Measurements from ENCODE around the gene DSC2. TPM values are rescaled to one million over a fixed set of nuclear protein-coding genes. Genes with fewer than 3 reads are reported as not detected.
"Not testable (repeated sequence)": the region's sequence is repeated elsewhere in the genome, so short reads cannot be mapped to it uniquely, and the experiment has no call there.

Gene DSC2
- total and polyA plus RNA-seq, 12 donors = 5.1 to 31.4 (median 26.0) TPM

DNA sequence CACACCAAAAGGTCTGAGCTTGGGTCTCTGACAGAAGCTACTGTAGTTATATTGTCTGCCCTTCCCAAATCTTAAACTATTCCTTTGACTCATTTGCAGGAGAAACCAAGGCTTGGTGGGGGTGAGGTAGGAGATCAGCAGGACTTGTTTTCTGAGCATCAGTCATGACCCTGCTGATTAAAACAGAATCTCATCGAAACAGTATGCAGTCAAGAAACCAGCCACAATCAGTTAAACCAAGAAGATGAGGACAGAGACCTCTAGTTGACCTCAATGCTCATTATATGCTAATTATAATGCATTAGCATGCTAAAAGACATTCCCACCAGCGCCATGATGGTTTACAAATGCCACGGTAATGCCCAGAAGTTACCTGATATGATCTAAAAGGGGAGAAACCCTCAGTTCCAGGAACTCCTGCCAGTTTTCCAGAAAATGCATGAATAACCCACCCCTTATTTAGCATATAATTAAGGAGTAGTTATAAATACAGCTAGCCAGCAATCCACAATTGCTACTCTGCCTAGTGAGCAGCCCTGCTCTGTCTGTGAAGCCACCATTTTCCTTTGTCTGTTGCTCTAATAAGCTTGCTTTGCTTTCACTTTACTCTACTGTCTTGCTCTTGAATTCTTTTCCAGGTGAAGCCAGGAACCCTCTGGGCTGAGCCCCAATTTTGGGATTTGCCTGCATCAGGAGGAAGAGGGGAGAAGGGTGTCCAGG lies 86.3 kb downstream of the DSC2 start:
- no peak overlapping the region for H3K4me3 ChIP-seq
- TF ChIP-seq, protein P1, sequence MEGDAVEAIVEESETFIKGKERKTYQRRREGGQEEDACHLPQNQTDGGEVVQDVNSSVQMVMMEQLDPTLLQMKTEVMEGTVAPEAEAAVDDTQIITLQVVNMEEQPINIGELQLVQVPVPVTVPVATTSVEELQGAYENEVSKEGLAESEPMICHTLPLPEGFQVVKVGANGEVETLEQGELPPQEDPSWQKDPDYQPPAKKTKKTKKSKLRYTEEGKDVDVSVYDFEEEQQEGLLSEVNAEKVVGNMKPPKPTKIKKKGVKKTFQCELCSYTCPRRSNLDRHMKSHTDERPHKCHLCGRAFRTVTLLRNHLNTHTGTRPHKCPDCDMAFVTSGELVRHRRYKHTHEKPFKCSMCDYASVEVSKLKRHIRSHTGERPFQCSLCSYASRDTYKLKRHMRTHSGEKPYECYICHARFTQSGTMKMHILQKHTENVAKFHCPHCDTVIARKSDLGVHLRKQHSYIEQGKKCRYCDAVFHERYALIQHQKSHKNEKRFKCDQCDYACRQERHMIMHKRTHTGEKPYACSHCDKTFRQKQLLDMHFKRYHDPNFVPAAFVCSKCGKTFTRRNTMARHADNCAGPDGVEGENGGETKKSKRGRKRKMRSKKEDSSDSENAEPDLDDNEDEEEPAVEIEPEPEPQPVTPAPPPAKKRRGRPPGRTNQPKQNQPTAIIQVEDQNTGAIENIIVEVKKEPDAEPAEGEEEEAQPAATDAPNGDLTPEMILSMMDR (IDR thresholded peaks at IDR 0.05) = no peak
- intact Hi-C loops (cut with DNase I) = no loop called here
- peaks cover 0 to 11% (median 0%) of the 10 kb centered on the region in 7 donors for H3K27me3 ChIP-seq
- H3K27ac ChIP-seq = no peak overlapping the region
- DNase-seq (no peak), ATAC-seq (no peak)
- H3K9me3 ChIP-seq = no peaks in the 10 kb centered on the region
- 85 to 94% methylated on average over 3 of the region's 3 CpGs for WGBS, 2 donors
- no peaks in the 10 kb centered on the region for H3K4me1 ChIP-seq
- no peaks in the 10 kb centered on the region for H3K36me3 ChIP-seq

- H3K9me3 ChIP-seq; DNase-seq; H3K27me3 ChIP-seq; H3K36me3 ChIP-seq; H3K4me1 ChIP-seq; H3K27ac ChIP-seq; H3K4me3 ChIP-seq; intact Hi-C loops (cut with DNase I); ATAC-seq: not testable (repeated sequence)
- 88 to 94% methylated on average over 7 of the region's 7 CpGs for WGBS, 2 donors
These were observed 90.8 kb downstream of the DSC2 start for GRCh38 chr18:31011455-31011854.

GRCh38 chr18:31010601-31011000 lies 91.6 kb downstream of the DSC2 start:
- intact Hi-C loops (cut with DNase I) = no loop called here
- no peak overlapping the region for H3K4me3 ChIP-seq
- H3K9me3 ChIP-seq = no peaks in the 10 kb centered on the region
- no peaks in the 10 kb centered on the region for H3K27me3 ChIP-seq
- no peak overlapping the region for H3K27ac ChIP-seq
- WGBS, 2 donors = 89 to 91% methylated on average over 4 of the region's 4 CpGs
- no peak for DNase-seq
- no peaks in the 10 kb centered on the region for H3K36me3 ChIP-seq
- H3K4me1 ChIP-seq = no peaks in the 10 kb centered on the region
- ATAC-seq = no peak
- TF ChIP-seq, protein P1 (IDR thresholded peaks at IDR 0.05) = no peak

Other genes starting within 250 kb of the DSC2 start
- gene DSC3, start 59.7 kb downstream of the DSC2 start, total RNA-seq = under 1 TPM in 7 of 10 donors, not detected in 3; 0.04 to 0.44 (median 0.13) TPM
- under 1 TPM; 0.07 to 0.39 TPM for gene DSC3, start 59.7 kb downstream of the DSC2 start, polyA plus RNA-seq
- 10 to 100 TPM in 2 of 10 donors, 1 to 10 TPM in 7, under 1 TPM in 1; 0.87 to 21.8 (median 8.2) TPM for gene DSC1, start 60.4 kb upstream of the DSC2 start, total RNA-seq
- under 1 TPM; 0.03 to 0.44 TPM for gene DSC1, start 60.4 kb upstream of the DSC2 start, polyA plus RNA-seq
- gene DSG1, start 215.7 kb upstream of the DSC2 start, total RNA-seq = 1 to 10 TPM in 5 of 10 donors, under 1 TPM in 5; 0.18 to 2.6 (median 0.99) TPM
- under 1 TPM; under 0.01 to 0.07 TPM for gene DSG1, start 215.7 kb upstream of the DSC2 start, polyA plus RNA-seq